HepG2 (cell line): ENCODE data around the gene BSG. TPM values are rescaled to one million over a fixed set of nuclear protein-coding genes. Genes with fewer than 3 reads are reported as not detected.
A peak's percentile ranks its signal among the peaks of the same experiment; 100 is the strongest.

Experiments
- CENPT ChIP-seq: sonication (generic); formaldehyde crosslinking; IDR thresholded peaks from 2 replicates; pipeline ENCODE4 v1.8.0; 2022; ENCODE audit warnings: low read depth, mild to moderate bottlenecking, moderate library complexity, missing genetic modification reagents
- GATAD1 ChIP-seq: IDR thresholded peaks from 2 replicates; pipeline ENCODE4 v1.6.1; 2016; ENCODE audit warnings: missing genetic modification reagents, missing compliant biosample characterization
- GATAD2A ChIP-seq: IDR thresholded peaks from 2 replicates; pipeline ENCODE4 v1.6.1; 2016
- HNF4G ChIP-seq, 2 experiments: sonication (generic) in 1 of 2; formaldehyde crosslinking in 1 of 2; IDR thresholded peaks; 2 replicates each; pipeline versions ENCODE4 v1.4.0 to v1.6.1; 2011 to 2020; ENCODE audit warnings: borderline replicate concordance in 2 of 2, low read depth in 2 of 2, mild to moderate bottlenecking in 2 of 2, low read length in 1 of 2, missing genetic modification reagents in 1 of 2, moderate library complexity in 1 of 2
- KAT7 ChIP-seq: IDR thresholded peaks from 2 replicates; pipeline ENCODE4 v1.6.1; 2018; ENCODE audit warnings: borderline replicate concordance, missing compliant biosample characterization
- KLF15 ChIP-seq: sonication (generic); formaldehyde crosslinking; IDR thresholded peaks from 2 replicates; pipeline ENCODE4 v1.8.1; 2023; ENCODE audit warnings: borderline replicate concordance, mild to moderate bottlenecking, inconsistent platforms, missing genetic modification reagents, mixed read lengths
- PHB2 ChIP-seq: fragments of 450-650 bp; IDR thresholded peaks from 2 replicates; pipeline ENCODE4 v1.6.1; 2018; ENCODE audit not compliant: partially characterized antibody
- RARG ChIP-seq: sonication (generic); formaldehyde crosslinking; IDR thresholded peaks from 2 replicates; pipeline ENCODE4 v1.4.0; 2020; ENCODE audit warnings: low read depth, mild to moderate bottlenecking, missing genetic modification reagents
- RBAK ChIP-seq: sonication (generic); formaldehyde crosslinking; IDR thresholded peaks from 2 replicates; pipeline ENCODE4 v1.5.1; 2020; ENCODE audit warnings: mild to moderate bottlenecking, missing genetic modification reagents
- RFX1 ChIP-seq: fragments of 450-650 bp; IDR thresholded peaks from 2 replicates; pipeline ENCODE4 v1.6.1; 2017
- SIN3A ChIP-seq: IDR thresholded peaks from 2 replicates; pipeline ENCODE4 v1.6.1; 2011; ENCODE audit warnings: low read depth, mild to moderate bottlenecking, control low read depth, low read length, borderline replicate concordance
- THAP11 ChIP-seq: IDR thresholded peaks from 2 replicates; pipeline ENCODE4 v1.6.1; 2016; ENCODE audit warnings: missing biosample characterization, missing genetic modification reagents
- YEATS2 ChIP-seq: sonication (generic); formaldehyde crosslinking; IDR thresholded peaks from 2 replicates; pipeline ENCODE4 v1.4.0; 2020; ENCODE audit warnings: missing genetic modification reagents, borderline replicate concordance
- ZC3H13 ChIP-seq: sonication (generic); formaldehyde crosslinking; IDR thresholded peaks from 2 replicates; pipeline ENCODE4 v1.8.1; 2023; ENCODE audit warnings: mild to moderate bottlenecking, missing genetic modification reagents, moderate library complexity
- ZFP36L1 ChIP-seq: sonication (generic); formaldehyde crosslinking; IDR thresholded peaks from 2 replicates; pipeline ENCODE4 v1.8.0; 2022; ENCODE audit warnings: mild to moderate bottlenecking, missing genetic modification reagents, moderate library complexity
- ZNF30 ChIP-seq: sonication (generic); formaldehyde crosslinking; IDR thresholded peaks from 2 replicates; pipeline ENCODE4 v1.5.0; 2020; ENCODE audit warnings: mild to moderate bottlenecking, missing genetic modification reagents
- ZNF331 ChIP-seq: sonication (generic); formaldehyde crosslinking; IDR thresholded peaks from 2 replicates; pipeline ENCODE4 v1.4.0; 2020; ENCODE audit warnings: missing genetic modification reagents
- ZSCAN22 ChIP-seq: sonication (generic); formaldehyde crosslinking; IDR thresholded peaks from 2 replicates; pipeline ENCODE4 v1.4.0; 2020; ENCODE audit warnings: mild to moderate bottlenecking, missing genetic modification reagents
- polyA plus RNA-seq, 8 experiments: library from polyadenylated mRNA; depleted of rRNA in 3 of 8; stranded (reverse) in 7 of 8; unstranded in 1 of 8; fragments of >200 nt; fragmentation: Illumina TruSeq in 4 of 8; extraction: Trizol in 4 of 8; gene quantifications; 2 replicates each; pipeline versions ENCODE4 v1.2.1 to v1.2.3, GENCODE V29; 2011 to 2016; ENCODE audit warnings: low read depth in 4 of 8, missing spikeins in 1 of 8, mixed read lengths in 1 of 8; ENCODE audit not compliant: insufficient read depth in 1 of 8
- total RNA-seq, 5 experiments: library from RNA; depleted of rRNA; stranded (reverse); fragments of >200 nt; fragmentation: Illumina TruSeq; extraction: Trizol; gene quantifications; 2 replicates each; pipeline ENCODE4 v1.2.3, GENCODE V29; 2016; ENCODE audit warnings: low read depth in 1 of 5
- TF ChIP-seq, protein P1 (sequence below): sonication (generic); IDR thresholded peaks from 2 replicates; pipeline ENCODE4 v1.6.1; 2016; ENCODE audit warnings: low read depth, borderline replicate concordance
- TF ChIP-seq, protein P2 (sequence below): IDR thresholded peaks from 2 replicates; pipeline ENCODE4 v1.6.1; 2016; ENCODE audit warnings: missing compliant biosample characterization, missing genetic modification reagents, borderline replicate concordance
- TF ChIP-seq, protein P3 (sequence below): sonication (generic); formaldehyde crosslinking; IDR thresholded peaks from 2 replicates; pipeline ENCODE4 v1.4.0; 2020; ENCODE audit warnings: missing genetic modification reagents
- TF ChIP-seq, protein P4 (sequence below): sonication (generic); formaldehyde crosslinking; IDR thresholded peaks from 2 replicates; pipeline ENCODE4 v1.5.0; 2020; ENCODE audit warnings: mild to moderate bottlenecking, missing genetic modification reagents, borderline replicate concordance

The BSG gene
- total and polyA plus RNA-seq, 2 of the 13 experiments (the other 11 are each of a cell fraction or from before 2014, with no cell fraction given), result 309 to 754 TPM

DNA sequence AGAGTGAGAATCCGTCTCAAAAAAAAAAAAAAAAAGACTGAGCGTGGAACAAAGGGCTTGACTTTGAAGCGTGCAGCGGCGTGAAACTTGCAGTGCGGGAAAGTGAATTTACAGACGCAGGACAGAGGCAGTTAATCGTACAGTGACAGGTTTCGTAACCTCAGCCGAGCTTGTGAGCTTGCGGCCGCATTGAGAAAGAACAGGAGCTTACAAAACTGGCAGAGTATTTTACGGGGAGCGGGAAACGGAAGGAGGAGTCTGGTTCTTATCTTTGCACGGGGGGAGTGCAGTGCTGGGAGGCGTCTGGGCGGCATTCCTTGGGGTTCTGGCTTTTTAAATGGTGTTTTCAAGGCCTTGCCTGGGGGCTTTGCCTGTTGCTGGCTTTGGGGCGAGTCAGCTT is 6.0 kb upstream of the BSG start (continued):
- TF ChIP-seq ZSCAN22 (no peak), RFX1 (no peak), GATAD2A (CRISPR knock-in tag) (peak; percentile 60), CENPT (CRISPR knock-in tag) (no peak), YEATS2 (CRISPR knock-in tag) (peak; percentile 28; the same call in 1 of the 2 replicates), RBAK (CRISPR knock-in tag) (no peak), HNF4G (IDR thresholded peaks at IDR 0.05; ENCODE audit: borderline replicate concordance, low read depth, low read length) (0 out of 2 replicates have a peak, but pooled peaks have one; percentile 11), HNF4G (CRISPR knock-in tag; IDR thresholded peaks at IDR 0.05; ENCODE audit: borderline replicate concordance, low read depth) (no peak), KAT7 (CRISPR knock-in tag) (no peak), PHB2 (no peak), SIN3A (no peak), ZNF30 (no peak), ZC3H13 (CRISPR knock-in tag) (no peak), GATAD1 (CRISPR knock-in tag) (no peak), ZNF331 (CRISPR knock-in tag) (0 out of 2 replicates have a peak, but pooled peaks have one; percentile 22), ZFP36L1 (CRISPR knock-in tag) (no peak), THAP11 (CRISPR knock-in tag) (0 out of 2 replicates have a peak, but pooled peaks have one; percentile 25), RARG (CRISPR knock-in tag) (no peak), KLF15 (no peak)
- TF ChIP-seq, protein P1, sequence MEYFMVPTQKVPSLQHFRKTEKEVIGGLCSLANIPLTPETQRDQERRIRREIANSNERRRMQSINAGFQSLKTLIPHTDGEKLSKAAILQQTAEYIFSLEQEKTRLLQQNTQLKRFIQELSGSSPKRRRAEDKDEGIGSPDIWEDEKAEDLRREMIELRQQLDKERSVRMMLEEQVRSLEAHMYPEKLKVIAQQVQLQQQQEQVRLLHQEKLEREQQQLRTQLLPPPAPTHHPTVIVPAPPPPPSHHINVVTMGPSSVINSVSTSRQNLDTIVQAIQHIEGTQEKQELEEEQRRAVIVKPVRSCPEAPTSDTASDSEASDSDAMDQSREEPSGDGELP, result no peak
- TF ChIP-seq, protein P2, sequence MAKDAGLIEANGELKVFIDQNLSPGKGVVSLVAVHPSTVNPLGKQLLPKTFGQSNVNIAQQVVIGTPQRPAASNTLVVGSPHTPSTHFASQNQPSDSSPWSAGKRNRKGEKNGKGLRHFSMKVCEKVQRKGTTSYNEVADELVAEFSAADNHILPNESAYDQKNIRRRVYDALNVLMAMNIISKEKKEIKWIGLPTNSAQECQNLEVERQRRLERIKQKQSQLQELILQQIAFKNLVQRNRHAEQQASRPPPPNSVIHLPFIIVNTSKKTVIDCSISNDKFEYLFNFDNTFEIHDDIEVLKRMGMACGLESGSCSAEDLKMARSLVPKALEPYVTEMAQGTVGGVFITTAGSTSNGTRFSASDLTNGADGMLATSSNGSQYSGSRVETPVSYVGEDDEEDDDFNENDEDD, result no peak
- TF ChIP-seq, protein P3, sequence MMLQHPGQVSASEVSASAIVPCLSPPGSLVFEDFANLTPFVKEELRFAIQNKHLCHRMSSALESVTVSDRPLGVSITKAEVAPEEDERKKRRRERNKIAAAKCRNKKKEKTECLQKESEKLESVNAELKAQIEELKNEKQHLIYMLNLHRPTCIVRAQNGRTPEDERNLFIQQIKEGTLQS (CRISPR knock-in tag), result no peak
- TF ChIP-seq, protein P4, sequence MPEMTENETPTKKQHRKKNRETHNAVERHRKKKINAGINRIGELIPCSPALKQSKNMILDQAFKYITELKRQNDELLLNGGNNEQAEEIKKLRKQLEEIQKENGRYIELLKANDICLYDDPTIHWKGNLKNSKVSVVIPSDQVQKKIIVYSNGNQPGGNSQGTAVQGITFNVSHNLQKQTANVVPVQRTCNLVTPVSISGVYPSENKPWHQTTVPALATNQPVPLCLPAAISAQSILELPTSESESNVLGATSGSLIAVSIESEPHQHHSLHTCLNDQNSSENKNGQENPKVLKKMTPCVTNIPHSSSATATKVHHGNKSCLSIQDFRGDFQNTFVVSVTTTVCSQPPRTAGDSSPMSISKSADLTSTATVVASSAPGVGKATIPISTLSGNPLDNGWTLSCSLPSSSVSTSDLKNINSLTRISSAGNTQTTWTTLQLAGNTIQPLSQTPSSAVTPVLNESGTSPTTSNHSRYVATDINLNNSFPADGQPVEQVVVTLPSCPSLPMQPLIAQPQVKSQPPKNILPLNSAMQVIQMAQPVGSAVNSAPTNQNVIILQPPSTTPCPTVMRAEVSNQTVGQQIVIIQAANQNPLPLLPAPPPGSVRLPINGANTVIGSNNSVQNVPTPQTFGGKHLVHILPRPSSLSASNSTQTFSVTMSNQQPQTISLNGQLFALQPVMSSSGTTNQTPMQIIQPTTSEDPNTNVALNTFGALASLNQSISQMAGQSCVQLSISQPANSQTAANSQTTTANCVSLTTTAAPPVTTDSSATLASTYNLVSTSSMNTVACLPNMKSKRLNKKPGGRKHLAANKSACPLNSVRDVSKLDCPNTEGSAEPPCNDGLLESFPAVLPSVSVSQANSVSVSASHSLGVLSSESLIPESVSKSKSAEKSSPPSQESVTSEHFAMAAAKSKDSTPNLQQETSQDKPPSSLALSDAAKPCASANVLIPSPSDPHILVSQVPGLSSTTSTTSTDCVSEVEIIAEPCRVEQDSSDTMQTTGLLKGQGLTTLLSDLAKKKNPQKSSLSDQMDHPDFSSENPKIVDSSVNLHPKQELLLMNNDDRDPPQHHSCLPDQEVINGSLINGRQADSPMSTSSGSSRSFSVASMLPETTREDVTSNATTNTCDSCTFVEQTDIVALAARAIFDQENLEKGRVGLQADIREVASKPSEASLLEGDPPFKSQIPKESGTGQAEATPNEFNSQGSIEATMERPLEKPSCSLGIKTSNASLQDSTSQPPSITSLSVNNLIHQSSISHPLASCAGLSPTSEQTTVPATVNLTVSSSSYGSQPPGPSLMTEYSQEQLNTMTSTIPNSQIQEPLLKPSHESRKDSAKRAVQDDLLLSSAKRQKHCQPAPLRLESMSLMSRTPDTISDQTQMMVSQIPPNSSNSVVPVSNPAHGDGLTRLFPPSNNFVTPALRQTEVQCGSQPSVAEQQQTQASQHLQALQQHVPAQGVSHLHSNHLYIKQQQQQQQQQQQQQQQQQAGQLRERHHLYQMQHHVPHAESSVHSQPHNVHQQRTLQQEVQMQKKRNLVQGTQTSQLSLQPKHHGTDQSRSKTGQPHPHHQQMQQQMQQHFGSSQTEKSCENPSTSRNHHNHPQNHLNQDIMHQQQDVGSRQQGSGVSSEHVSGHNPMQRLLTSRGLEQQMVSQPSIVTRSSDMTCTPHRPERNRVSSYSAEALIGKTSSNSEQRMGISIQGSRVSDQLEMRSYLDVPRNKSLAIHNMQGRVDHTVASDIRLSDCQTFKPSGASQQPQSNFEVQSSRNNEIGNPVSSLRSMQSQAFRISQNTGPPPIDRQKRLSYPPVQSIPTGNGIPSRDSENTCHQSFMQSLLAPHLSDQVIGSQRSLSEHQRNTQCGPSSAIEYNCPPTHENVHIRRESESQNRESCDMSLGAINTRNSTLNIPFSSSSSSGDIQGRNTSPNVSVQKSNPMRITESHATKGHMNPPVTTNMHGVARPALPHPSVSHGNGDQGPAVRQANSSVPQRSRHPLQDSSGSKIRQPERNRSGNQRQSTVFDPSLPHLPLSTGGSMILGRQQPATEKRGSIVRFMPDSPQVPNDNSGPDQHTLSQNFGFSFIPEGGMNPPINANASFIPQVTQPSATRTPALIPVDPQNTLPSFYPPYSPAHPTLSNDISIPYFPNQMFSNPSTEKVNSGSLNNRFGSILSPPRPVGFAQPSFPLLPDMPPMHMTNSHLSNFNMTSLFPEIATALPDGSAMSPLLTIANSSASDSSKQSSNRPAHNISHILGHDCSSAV (CRISPR knock-in tag), result no peak
